Activated naive CD4-positive, alpha-beta T cell treated with anti-CD3 and anti-CD28 coated beads, Interleukin-2, amount 50 U/mL, for 72 hours (primary cell): ENCODE measurements around the gene CCNC. TPM values are rescaled to one million over a fixed set of nuclear protein-coding genes. Genes with fewer than 3 reads are reported as not detected.
A peak's percentile ranks its signal among the peaks of the same experiment; 100 is the strongest.
"Not testable (repeated sequence)": the region's sequence is repeated elsewhere in the genome, so short reads cannot be mapped to it uniquely, and the experiment has no call there.

Experiments used
- ATAC-seq, 2 donors: fragments of 150-1000 bp; cut with Tn5 transposase; 2 replicates each; pipeline ENCODE4 v1.10.0; 2021; ENCODE audit warnings: mild to moderate bottlenecking in 2 of 2, moderate library complexity in 2 of 2
- DNase-seq, 2 donors: peaks; one replicate each; pipeline ENCODE4 v3.0.0; 2021 to 2022; ENCODE audit warnings: low spot score in 2 of 2
- H3K27ac Mint-ChIP-seq, 2 donors: one replicate each; pipeline ENCODE4 v1.8.0; 2022; ENCODE audit warnings: mild to moderate bottlenecking in 2 of 2, mixed read lengths in 2 of 2
- H3K36me3 Mint-ChIP-seq, 2 donors: one replicate each; pipeline ENCODE4 v1.8.0; 2022; ENCODE audit warnings: mixed read lengths in 2 of 2
- H3K9me3 Mint-ChIP-seq, 2 donors: one replicate each; pipeline ENCODE4 v1.8.0; 2022; ENCODE audit warnings: mixed read lengths in 2 of 2
- total RNA-seq, 2 donors: library from RNA; stranded (reverse); gene quantifications; one replicate each; pipeline ENCODE4 v1.2.3, GENCODE V29; 2022

Gene CCNC
- total RNA-seq, 2 donors from 2014 or later: 35.2 to 63.6 TPM

GRCh38 chr6:99605911-99606655, 37.6 kb upstream of the CCNC start:
- ATAC-seq: no peak
- Mint-ChIP-seq H3K27ac (peak overlapping the region in 1 of 2 donors; percentile 36), H3K9me3 (peaks cover 0 to 6% of the 10 kb centered on the region in 2 donors), H3K36me3 (peaks cover 0 to 41% of the 10 kb centered on the region in 2 donors)
- DNase-seq: no peak

GRCh38 chr6:99605074-99605734, 36.7 kb upstream of the CCNC start:
- H3K9me3 Mint-ChIP-seq: peaks cover 0 to 6% of the 10 kb centered on the region in 2 donors
- peak in 1 of 2 donors; percentile 35 for ATAC-seq
- peak in 1 of 2 donors; percentile 12 for DNase-seq
- H3K36me3 Mint-ChIP-seq: peaks cover 0 to 41% of the 10 kb centered on the region in 2 donors
- H3K27ac Mint-ChIP-seq: peak overlapping the region in 1 of 2 donors; percentile 36

GRCh38 chr6:99604166-99605073, 36.0 kb upstream of the CCNC start:
- no peak for DNase-seq

GRCh38 chr6:99603421-99604165, 35.1 kb upstream of the CCNC start:
- Mint-ChIP-seq H3K9me3 (no peaks in the 10 kb centered on the region), H3K27ac (no peak overlapping the region), H3K36me3 (peaks cover 0 to 35% of the 10 kb centered on the region in 2 donors)
- DNase-seq (peak in 1 of 2 donors; percentile 28), ATAC-seq (peak; percentile 24 to 31)

More at GRCh38 chr6:99604166-99605073, 36.0 kb upstream of the CCNC start:
- ATAC-seq: no peak
- peaks cover 0 to 41% of the 10 kb centered on the region in 2 donors for H3K36me3 Mint-ChIP-seq
- peaks cover 0 to 6% of the 10 kb centered on the region in 2 donors for H3K9me3 Mint-ChIP-seq
- H3K27ac Mint-ChIP-seq: no peak overlapping the region

- Mint-ChIP-seq H3K9me3 (no peaks in the 10 kb centered on the region), H3K36me3 (peaks cover 0 to 34% of the 10 kb centered on the region in 2 donors), H3K27ac (peak overlapping the region in 1 of 2 donors; percentile 40)
- DNase-seq: peak in 1 of 2 donors; percentile 15
- peak in 1 of 2 donors; percentile 21 for ATAC-seq
Observed at GRCh38 chr6:99602520-99603420, 34.3 kb upstream of the CCNC start.

GRCh38 chr6:99594696-99595095, 26.2 kb upstream of the CCNC start:
- not testable (repeated sequence) for H3K27ac Mint-ChIP-seq, H3K9me3 Mint-ChIP-seq, ATAC-seq, DNase-seq, H3K36me3 Mint-ChIP-seq

GRCh38 chr6:99592900-99593299, 24.4 kb upstream of the CCNC start:
- Mint-ChIP-seq H3K9me3 (peaks cover 0 to 4% of the 10 kb centered on the region in 2 donors), H3K36me3 (no peaks in the 10 kb centered on the region), H3K27ac (no peak overlapping the region)
- DNase-seq (no peak), ATAC-seq (no peak)

GRCh38 chr6:99591673-99592364, 23.4 kb upstream of the CCNC start:
- Mint-ChIP-seq H3K27ac (no peak overlapping the region), H3K9me3 (peaks cover 0 to 4% of the 10 kb centered on the region in 2 donors), H3K36me3 (no peaks in the 10 kb centered on the region)
- DNase-seq (no peak), ATAC-seq (no peak)

- DNase-seq: no peak
- Mint-ChIP-seq H3K9me3 (peaks cover 0 to 4% of the 10 kb centered on the region in 2 donors), H3K36me3 (no peaks in the 10 kb centered on the region), H3K27ac (no peak overlapping the region)
- ATAC-seq: no peak
Observed at GRCh38 chr6:99590728-99591672, 22.5 kb upstream of the CCNC start.

- DNase-seq: no peak
- ATAC-seq: no peak
- H3K36me3 Mint-ChIP-seq: no peaks in the 10 kb centered on the region
- H3K9me3 Mint-ChIP-seq: no peaks in the 10 kb centered on the region
- no peak overlapping the region for H3K27ac Mint-ChIP-seq
Observed at GRCh38 chr6:99589907-99590493, 21.5 kb upstream of the CCNC start.

- H3K27ac Mint-ChIP-seq: no peak overlapping the region
- ATAC-seq: peak in 1 of 2 donors; percentile 27
- peak in 1 of 2 donors; percentile 9 for DNase-seq
- H3K36me3 Mint-ChIP-seq: no peaks in the 10 kb centered on the region
- H3K9me3 Mint-ChIP-seq: no peaks in the 10 kb centered on the region
Observed at GRCh38 chr6:99589290-99589672, 20.8 kb upstream of the CCNC start.

GRCh38 chr6:99588618-99589289, 20.3 kb upstream of the CCNC start:
- Mint-ChIP-seq H3K9me3 (no peaks in the 10 kb centered on the region), H3K27ac (no peak overlapping the region), H3K36me3 (no peaks in the 10 kb centered on the region)
- ATAC-seq: peak; percentile 89 to 95
- peak in 1 of 2 donors; percentile 66 for DNase-seq

GRCh38 chr6:99587792-99588191, 19.3 kb upstream of the CCNC start:
- DNase-seq: no peak
- no peaks in the 10 kb centered on the region for H3K36me3 Mint-ChIP-seq
- ATAC-seq: no peak
- H3K27ac Mint-ChIP-seq: no peak overlapping the region
- no peaks in the 10 kb centered on the region for H3K9me3 Mint-ChIP-seq
